Upper lobe of right lung (tissue), 1 donor: ENCODE data around the gene PHYHIPL. TPM values are rescaled to one million over a fixed set of nuclear protein-coding genes. Genes with fewer than 3 reads are reported as not detected.

Experiments used
- ATAC-seq: fragments of 200-7000 bp; cut with Tn5 transposase; one replicate; pipeline ENCODE4 v1.9.1; 2020; ENCODE audit warnings: mild to moderate bottlenecking, moderate library complexity
- DNase-seq: peaks from one replicate; pipeline ENCODE4 v3.0.0-alpha.2; 2020
- H3K27ac ChIP-seq: fragments of 200-600 bp; one replicate; pipeline ENCODE4 v1.8.0; 2022
- H3K27me3 ChIP-seq: fragments of 200-600 bp; one replicate; pipeline ENCODE4 v1.8.0; 2022; ENCODE audit warnings: mild to moderate bottlenecking
- H3K36me3 ChIP-seq: fragments of 200-600 bp; one replicate; pipeline ENCODE4 v1.8.0; 2022
- H3K4me1 ChIP-seq: fragments of 200-600 bp; one replicate; pipeline ENCODE4 v1.8.0; 2022
- H3K4me3 ChIP-seq: fragments of 200-600 bp; one replicate; pipeline ENCODE4 v1.8.0; 2022; ENCODE audit warnings: mild to moderate bottlenecking
- H3K9me3 ChIP-seq: fragments of 200-600 bp; one replicate; pipeline ENCODE4 v1.8.0; 2022
- CTCF ChIP-seq: fragments of 200-600 bp; IDR thresholded peaks from one replicate; pipeline ENCODE4 v1.8.0; 2022; ENCODE audit warnings: antibody characterized with exemption
- intact Hi-C: fragments of 100-400 bp; cut with DNase I; formaldehyde crosslinking; loops from one replicate; pipeline ENCODE4 v1.11.0; 2022
- total RNA-seq: library from RNA; stranded (reverse); fragmentation: NEBNext Ultra II Directional; extraction: Animal tissue kit (Norgen Biotek cat#: 25700); gene quantifications from one replicate; pipeline ENCODE4 v1.2.1, GENCODE V29; 2021
- donor health status: DM: no; HTN: yes; CAD: no; lungs with severe emphysema.

Gene PHYHIPL
- total RNA-seq, 1 donor from 2014 or later = not detected

- peak; percentile 39 for ATAC-seq
- Histone ChIP-seq H3K36me3 (no peaks in the 10 kb centered on the region), H3K27ac (no peak overlapping the region), H3K4me3 (peak overlapping the region; percentile 25), H3K27me3 (peaks cover 39% of the 10 kb centered on the region), H3K9me3 (no peaks in the 10 kb centered on the region), H3K4me1 (peaks cover 3% of the 10 kb centered on the region)
- no peak for TF ChIP-seq CTCF
- intact Hi-C loops = no loop called here
- no peak for DNase-seq
Observed at GRCh38 chr10:59177031-59177797, 771 bp downstream of the PHYHIPL start.

GRCh38 chr10:59177836-59178235, 1.4 kb downstream of the PHYHIPL start:
- Histone ChIP-seq H3K4me3 (no peak overlapping the region), H3K36me3 (no peaks in the 10 kb centered on the region), H3K4me1 (peaks cover 3% of the 10 kb centered on the region), H3K27me3 (peaks cover 39% of the 10 kb centered on the region), H3K27ac (no peak overlapping the region), H3K9me3 (no peaks in the 10 kb centered on the region)
- intact Hi-C loops = no loop called here
- no peak for TF ChIP-seq CTCF
- ATAC-seq = no peak
- DNase-seq = no peak

GRCh38 chr10:59179068-59179467, 2.6 kb downstream of the PHYHIPL start:
- Histone ChIP-seq H3K36me3 (no peaks in the 10 kb centered on the region), H3K4me1 (peaks cover 3% of the 10 kb centered on the region), H3K9me3 (no peaks in the 10 kb centered on the region), H3K4me3 (no peak overlapping the region), H3K27me3 (peaks cover 39% of the 10 kb centered on the region), H3K27ac (no peak overlapping the region)
- no peak for ATAC-seq
- no peak for DNase-seq
- TF ChIP-seq CTCF = no peak
- intact Hi-C loops = no loop called here

GRCh38 chr10:59180689-59181270, 4.3 kb downstream of the PHYHIPL start:
- no peak for TF ChIP-seq CTCF
- no peak overlapping the region for H3K27ac ChIP-seq
- intact Hi-C loops = no loop called here
- DNase-seq (no peak), ATAC-seq (no peak)
- no peaks in the 10 kb centered on the region for H3K36me3 ChIP-seq
- peaks cover 28% of the 10 kb centered on the region for H3K27me3 ChIP-seq
- no peaks in the 10 kb centered on the region for H3K9me3 ChIP-seq
- H3K4me1 ChIP-seq = peaks cover 3% of the 10 kb centered on the region
- no peak overlapping the region for H3K4me3 ChIP-seq

- intact Hi-C loops = no loop called here
- Histone ChIP-seq H3K4me3 (no peak overlapping the region), H3K27ac (no peak overlapping the region), H3K9me3 (no peaks in the 10 kb centered on the region), H3K36me3 (no peaks in the 10 kb centered on the region), H3K4me1 (peaks cover 3% of the 10 kb centered on the region), H3K27me3 (peaks cover 21% of the 10 kb centered on the region)
- ATAC-seq = peak; percentile 62
- DNase-seq = no peak
- TF ChIP-seq CTCF = peak; percentile 45
Observed at GRCh38 chr10:59181668-59182067, 5.2 kb downstream of the PHYHIPL start.
